ENCODE measurements around the gene AFG3L2. TPM values are rescaled to one million over a fixed set of nuclear protein-coding genes. Genes with fewer than 3 reads are reported as not detected.

Gene AFG3L2
- polyA plus RNA-seq, 10 donors, result 38.7 to 51.4 (median 44.3) TPM

- DNase-seq, result no peak
Observed at GRCh38 chr18:12279781-12280531, 97.1 kb downstream of the AFG3L2 start.

Other genes with a start within 250 kb of the AFG3L2 start
- not detected for gene CIDEA, start 122.9 kb downstream of the AFG3L2 start, polyA plus RNA-seq (ENCODE audit: insufficient read length in 10 of 10)
- gene TUBB6, start 69.0 kb downstream of the AFG3L2 start, polyA plus RNA-seq (ENCODE audit: insufficient read length in 10 of 10), result 100 to 1,000 TPM; 155 to 277 (median 220) TPM
- gene PRELID3A, start 30.7 kb upstream of the AFG3L2 start, polyA plus RNA-seq (ENCODE audit: insufficient read length in 10 of 10), result 10 to 100 TPM in 2 of 10 donors, 1 to 10 TPM in 8; 4.3 to 12.0 (median 5.8) TPM